Endodermal cell (in vitro differentiated cells): ENCODE data around the gene WDR75. TPM values are rescaled to one million over a fixed set of nuclear protein-coding genes. Genes with fewer than 3 reads are reported as not detected.
"Not testable (repeated sequence)": the region's sequence is repeated elsewhere in the genome, so short reads cannot be mapped to it uniquely, and the experiment has no call there.

Experiments used
- DNase-seq: peaks from one replicate; pipeline ENCODE4 v3.0.0-alpha.2; 2017
- H3K27ac ChIP-seq: 2 replicates; pipeline ENCODE4 v1.5.1; 2013; ENCODE audit warnings: mild to moderate bottlenecking, low read depth, low read length, moderate library complexity
- H3K27me3 ChIP-seq: 2 replicates; pipeline ENCODE4 v1.6.1; 2013; ENCODE audit warnings: mild to moderate bottlenecking, low read length, moderate library complexity; ENCODE audit not compliant: insufficient read depth, control insufficient read depth, poor library complexity, severe bottlenecking
- H3K36me3 ChIP-seq: 2 replicates; pipeline ENCODE4 v1.7.0; 2013; ENCODE audit warnings: mild to moderate bottlenecking, low read length, moderate library complexity; ENCODE audit not compliant: control insufficient read depth, insufficient read depth
- H3K4me1 ChIP-seq: one replicate; pipeline ENCODE4 v1.7.0; 2013; ENCODE audit warnings: low read length; ENCODE audit not compliant: control insufficient read depth, insufficient read depth
- H3K4me3 ChIP-seq: 2 replicates; pipeline ENCODE4 v1.5.1; 2013; ENCODE audit warnings: mild to moderate bottlenecking, low read length, moderate library complexity
- H3K9ac ChIP-seq: 2 replicates; pipeline ENCODE4 v1.6.1; 2013; ENCODE audit warnings: mild to moderate bottlenecking, low read length, moderate library complexity; ENCODE audit not compliant: poor library complexity, severe bottlenecking; ENCODE audit errors: extremely low read depth
- H3K9me3 ChIP-seq: 2 replicates; pipeline ENCODE4 v1.6.1; 2013; ENCODE audit warnings: mild to moderate bottlenecking, low read length, moderate library complexity; ENCODE audit not compliant: control insufficient read depth
- H3K27ac Mint-ChIP-seq: 2 replicates; pipeline ENCODE4 v1.8.0; 2020; ENCODE audit warnings: mixed read lengths
- H3K27me3 Mint-ChIP-seq: 2 replicates; pipeline ENCODE4 v1.8.0; 2021; ENCODE audit warnings: mild to moderate bottlenecking, mixed read lengths; ENCODE audit not compliant: insufficient read depth
- H3K36me3 Mint-ChIP-seq: 2 replicates; pipeline ENCODE4 v1.8.0; 2020; ENCODE audit warnings: low read depth, mixed read lengths
- H3K4me1 Mint-ChIP-seq: 2 replicates; pipeline ENCODE4 v1.8.0; 2020; ENCODE audit warnings: mixed read lengths
- H3K4me3 Mint-ChIP-seq: 2 replicates; pipeline ENCODE4 v1.8.0; 2020; ENCODE audit warnings: mild to moderate bottlenecking, moderate library complexity, mixed read lengths
- H3K9me3 Mint-ChIP-seq: 2 replicates; pipeline ENCODE4 v1.8.0; 2020; ENCODE audit warnings: mild to moderate bottlenecking, mixed read lengths
- CTCF ChIP-seq: fragments of 200-600 bp; sonication (generic); conservative IDR thresholded peaks from 2 replicates; pipeline ENCODE4 v1.5.0; 2021; ENCODE audit warnings: antibody characterized with exemption, mild to moderate bottlenecking
- whole genome bisulfite sequencing, 2 experiments: methylation state at CpG; one replicate each; pipeline versions ENCODE4 v1.1.5 to v1.1.7; 2013; ENCODE audit warnings: missing lambda C conversion rate in 2 of 2, mixed read lengths in 1 of 2; ENCODE audit not compliant: insufficient coverage in 1 of 2, insufficient read length in 1 of 2; 5-methylcytosine and 5-hydroxymethylcytosine counted together
- total RNA-seq, 2 donors: library from RNA; stranded (reverse); fragmentation: NEBNext Ultra II Directional in 1 of 2; extraction: Animal tissue kit (Norgen Biotek cat#: 25700) in 1 of 2; gene quantifications; 2 replicates in 1 of 2; 3 replicates in 1 of 2; pipeline ENCODE4 v1.2.1, GENCODE V29; 2021

The WDR75 gene
- total RNA-seq, 2 donors from 2014 or later: 65.8 to 76.2 TPM

DNA sequence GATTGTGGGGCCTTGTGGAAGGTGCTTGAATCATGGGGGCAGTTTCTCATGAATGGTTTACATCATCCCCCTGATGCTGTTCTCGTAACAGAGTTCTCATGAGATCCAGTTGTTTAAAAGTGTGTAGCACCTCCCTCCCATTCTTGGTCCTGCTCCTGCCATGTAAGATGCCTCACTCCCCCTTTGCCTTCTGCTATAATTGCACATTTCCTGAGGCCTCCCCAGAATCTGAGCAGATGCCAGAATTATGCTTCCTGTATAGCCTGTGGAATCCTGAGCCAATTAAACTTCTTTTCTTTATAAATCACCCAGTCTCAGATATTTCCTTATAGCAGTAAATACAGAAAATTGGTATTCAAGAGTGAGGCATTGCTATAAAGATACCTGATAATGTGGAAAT lies 15.6 kb upstream of the WDR75 start:
- 96 to 100% methylated on average over 1 of the region's 1 CpG for WGBS, 2 experiments
- DNase-seq: no peak
- Histone ChIP-seq H3K4me1 (peaks cover 5% of the 10 kb centered on the region), H3K27me3 (no peaks in the 10 kb centered on the region), H3K9ac (no peak overlapping the region), H3K4me3 (no peak overlapping the region), H3K36me3 (no peaks in the 10 kb centered on the region), H3K27ac (no peak overlapping the region), H3K9me3 (peaks cover 18% of the 10 kb centered on the region)
- H3K36me3 Mint-ChIP-seq: no peaks in the 10 kb centered on the region
- peaks cover 17% of the 10 kb centered on the region for H3K9me3 Mint-ChIP-seq
- H3K27me3 Mint-ChIP-seq: no peaks in the 10 kb centered on the region
- peaks cover 2% of the 10 kb centered on the region for H3K4me1 Mint-ChIP-seq
- no peak overlapping the region for H3K4me3 Mint-ChIP-seq
- TF ChIP-seq CTCF: no peak
- no peak overlapping the region for H3K27ac Mint-ChIP-seq

- Histone ChIP-seq H3K36me3 (no peaks in the 10 kb centered on the region), H3K27ac (no peak overlapping the region), H3K4me3 (no peak overlapping the region), H3K9me3 (peaks cover 18% of the 10 kb centered on the region), H3K9ac (no peak overlapping the region), H3K4me1 (peaks cover 6% of the 10 kb centered on the region), H3K27me3 (no peaks in the 10 kb centered on the region)
- H3K4me3 Mint-ChIP-seq: no peak overlapping the region
- H3K9me3 Mint-ChIP-seq: peaks cover 17% of the 10 kb centered on the region
- DNase-seq: no peak
- 84 to 90% methylated on average over 2 of the region's 2 CpGs for WGBS, 2 experiments
- TF ChIP-seq CTCF: no peak
- peaks cover 2% of the 10 kb centered on the region for H3K27me3 Mint-ChIP-seq
- peaks cover 2% of the 10 kb centered on the region for H3K4me1 Mint-ChIP-seq
- no peaks in the 10 kb centered on the region for H3K36me3 Mint-ChIP-seq
- H3K27ac Mint-ChIP-seq: no peak overlapping the region
Measured at GRCh38 chr2:189426886-189427285, 14.4 kb upstream of the WDR75 start.

DNA sequence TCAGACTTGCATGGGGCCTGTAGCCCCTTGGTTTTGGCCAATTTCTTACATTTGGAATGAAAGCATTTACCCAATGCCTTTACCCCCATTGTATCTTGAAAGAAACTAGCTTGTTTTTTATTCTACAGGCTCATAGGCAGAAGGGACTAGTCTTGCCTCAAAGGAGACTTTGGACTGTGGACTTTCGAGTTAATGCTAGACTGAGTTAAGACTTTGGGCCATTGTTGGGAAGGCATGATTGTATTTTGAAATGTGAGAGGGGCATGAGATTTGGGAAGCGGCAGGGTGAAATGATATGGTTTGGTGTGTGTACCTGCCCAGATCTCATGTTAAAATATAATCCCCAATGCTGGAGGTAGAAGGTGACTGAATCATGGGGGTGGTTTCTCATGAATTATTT lies 13.4 kb upstream of the WDR75 start:
- H3K9me3 Mint-ChIP-seq: peaks cover 17% of the 10 kb centered on the region
- Histone ChIP-seq H3K9me3 (peaks cover 18% of the 10 kb centered on the region), H3K27me3 (no peaks in the 10 kb centered on the region), H3K9ac (no peak overlapping the region), H3K4me1 (peaks cover 6% of the 10 kb centered on the region), H3K27ac (no peak overlapping the region), H3K4me3 (no peak overlapping the region), H3K36me3 (no peaks in the 10 kb centered on the region)
- no peak overlapping the region for H3K4me3 Mint-ChIP-seq
- no peaks in the 10 kb centered on the region for H3K36me3 Mint-ChIP-seq
- H3K4me1 Mint-ChIP-seq: peaks cover 2% of the 10 kb centered on the region
- no peak for TF ChIP-seq CTCF
- 91 to 100% methylated on average over 1 to 2 of the region's 2 CpGs for WGBS, 2 experiments
- peaks cover 11% of the 10 kb centered on the region for H3K27me3 Mint-ChIP-seq
- no peak for DNase-seq
- H3K27ac Mint-ChIP-seq: no peak overlapping the region

DNA sequence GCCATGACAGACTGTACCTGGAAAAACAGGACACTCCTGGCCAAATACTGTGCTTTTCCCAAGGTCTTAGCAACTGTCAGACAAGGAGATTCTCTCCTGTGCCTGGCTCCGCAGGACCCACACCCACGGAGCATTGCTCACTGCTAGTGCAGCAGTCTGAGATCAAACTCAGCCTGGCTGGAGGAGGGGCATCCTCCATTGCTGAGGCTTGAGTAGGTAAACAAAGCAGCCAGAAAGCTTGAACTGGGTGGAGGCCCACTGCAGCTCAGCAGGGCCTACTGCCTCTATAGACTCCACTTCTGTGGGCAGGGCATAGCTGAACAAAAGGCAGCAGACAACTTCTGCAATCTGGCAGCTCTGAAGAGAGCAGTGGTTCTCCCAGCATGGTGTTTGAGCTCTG lies 10.8 kb upstream of the WDR75 start:
- not testable (repeated sequence) for H3K36me3 ChIP-seq, H3K27me3 ChIP-seq, H3K4me3 ChIP-seq, H3K36me3 Mint-ChIP-seq, DNase-seq, H3K4me1 Mint-ChIP-seq, H3K4me1 ChIP-seq, H3K9ac ChIP-seq, H3K4me3 Mint-ChIP-seq, H3K27ac ChIP-seq, H3K27ac Mint-ChIP-seq
- 70 to 81% methylated on average over 2 of the region's 2 CpGs for WGBS, 2 experiments
- H3K9me3 Mint-ChIP-seq: peaks cover 21% of the 10 kb centered on the region
- H3K9me3 ChIP-seq: peaks cover 18% of the 10 kb centered on the region
- peaks cover 20% of the 10 kb centered on the region for H3K27me3 Mint-ChIP-seq

DNA sequence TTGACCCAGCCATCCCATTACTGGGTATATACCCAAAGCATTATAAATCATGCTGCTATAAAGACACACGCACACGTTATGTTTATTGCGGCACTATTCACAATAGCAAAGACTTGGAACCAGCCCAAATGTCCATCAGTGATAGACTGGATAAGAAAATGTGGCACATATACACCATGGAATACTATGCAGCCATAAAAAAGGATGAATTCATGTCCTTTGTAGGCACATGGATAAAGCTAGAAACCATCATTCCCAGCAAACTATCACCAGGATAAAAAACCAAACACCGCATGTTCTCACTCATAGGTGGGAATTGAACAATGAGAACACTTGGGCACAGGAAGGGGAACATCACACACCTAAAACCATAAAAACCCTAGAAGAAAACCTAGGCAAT lies 5.5 kb upstream of the WDR75 start:
- Mint-ChIP-seq H3K9me3 (peaks cover 11% of the 10 kb centered on the region), H3K27me3 (peaks cover 20% of the 10 kb centered on the region)
- not testable (repeated sequence) for H3K27ac ChIP-seq, H3K27me3 ChIP-seq, H3K36me3 ChIP-seq, DNase-seq, H3K36me3 Mint-ChIP-seq, H3K4me3 Mint-ChIP-seq, H3K4me1 Mint-ChIP-seq, H3K4me1 ChIP-seq, H3K9me3 ChIP-seq, H3K4me3 ChIP-seq, H3K27ac Mint-ChIP-seq, H3K9ac ChIP-seq
- 99 to 100% methylated on average over 2 to 4 of the region's 4 CpGs for WGBS, 2 experiments
